Activated CD4-positive, alpha-beta T cell treated with anti-CD3 and anti-CD28 coated beads for 4 hours (primary cell): Measurements from ENCODE around the gene GALNT15.

Source experiments
- DNase-seq, 2 donors: peaks; one replicate each; pipeline ENCODE4 v3.0.0-alpha.2; 2020

GALNT15 gene

GRCh38 chr3:16174389-16174788 lies at the start of gene GALNT15:
TSS of gene GALNT15 (plus strand) at chr3:16174680. CDS start at chr3:16175152, 472 bp downstream.
- DNase-seq, result no peak

- DNase-seq, result no peak
These were observed 47.8 kb upstream of the GALNT15 start for GRCh38 chr3:16126634-16127033.

GRCh38 chr3:16127249-16127648 lies 47.2 kb upstream of the GALNT15 start:
- no peak for DNase-seq

GRCh38 chr3:16130066-16130465 lies 44.4 kb upstream of the GALNT15 start:
- no peak for DNase-seq

- DNase-seq, result no peak
These were observed 42.3 kb upstream of the GALNT15 start for GRCh38 chr3:16132190-16132589.

- DNase-seq, result no peak
These were observed 41.6 kb upstream of the GALNT15 start for GRCh38 chr3:16132928-16133327.

- no peak for DNase-seq
These were observed 40.1 kb upstream of the GALNT15 start for GRCh38 chr3:16134173-16134928.

- no peak for DNase-seq
These were observed 38.4 kb upstream of the GALNT15 start for GRCh38 chr3:16136055-16136454.

GRCh38 chr3:16137044-16137443 lies 37.4 kb upstream of the GALNT15 start:
- no peak for DNase-seq

GRCh38 chr3:16137977-16138376 lies 36.5 kb upstream of the GALNT15 start:
- no peak for DNase-seq

- no peak for DNase-seq
These were observed 34.2 kb upstream of the GALNT15 start for GRCh38 chr3:16140116-16140893.

- DNase-seq, result no peak
These were observed 33.6 kb upstream of the GALNT15 start for GRCh38 chr3:16140894-16141285.

GRCh38 chr3:16142350-16143025 lies 32.0 kb upstream of the GALNT15 start:
- no peak for DNase-seq

GRCh38 chr3:16143861-16144447 lies 30.5 kb upstream of the GALNT15 start:
- DNase-seq, result no peak

GRCh38 chr3:16145176-16145575 lies 29.3 kb upstream of the GALNT15 start:
- no peak for DNase-seq

- no peak for DNase-seq
These were observed 28.3 kb upstream of the GALNT15 start for GRCh38 chr3:16146015-16146730.

GRCh38 chr3:16147220-16147994 lies 27.1 kb upstream of the GALNT15 start:
- DNase-seq, result no peak

GRCh38 chr3:16148213-16148612 lies 26.3 kb upstream of the GALNT15 start:
- DNase-seq, result no peak

- no peak for DNase-seq
These were observed 25.7 kb upstream of the GALNT15 start for GRCh38 chr3:16148783-16149182.

GRCh38 chr3:16150285-16150684 lies 24.2 kb upstream of the GALNT15 start:
- no peak for DNase-seq

- DNase-seq, result no peak
These were observed 23.4 kb upstream of the GALNT15 start for GRCh38 chr3:16151109-16151508.

- no peak for DNase-seq
These were observed 6.3 kb upstream of the GALNT15 start for GRCh38 chr3:16168211-16168610.
